NT2/D1 (cell line): ENCODE measurements around the gene CPLANE1.

ENCODE experiments used
- YY1 ChIP-seq: IDR thresholded peaks from 2 replicates; pipeline ENCODE4 v1.6.1; 2011; ENCODE audit not compliant: insufficient read length, insufficient read depth
- ZNF274 ChIP-seq: IDR thresholded peaks from 2 replicates; pipeline ENCODE4 v1.6.1; 2011; ENCODE audit warnings: mild to moderate bottlenecking, low read depth, low read length

GRCh38 chr5:37251665-37252064 lies 2.5 kb upstream of the CPLANE1 start:
- no peak for TF ChIP-seq YY1
- TF ChIP-seq ZNF274 = no peak
